SU-DHL-6 (cell line): ENCODE data around the gene TBC1D5.

Source experiments
- CTCF ChIP-seq: fragments of 200-600 bp; sonication (generic); IDR thresholded peaks from one replicate; pipeline ENCODE4 v1.5.1; 2017; ENCODE audit warnings: antibody characterized with exemption, mild to moderate bottlenecking, low read length, moderate library complexity; ENCODE audit not compliant: insufficient read depth, poor library complexity, severe bottlenecking
- EZH2phosphoT487 ChIP-seq: fragments of 200-600 bp; sonication (generic), shearing (Covaris generic); conservative IDR thresholded peaks from 2 replicates; pipeline ENCODE4 v1.6.1; 2018; ENCODE audit warnings: mild to moderate bottlenecking, antibody characterized with exemption, low read length, moderate library complexity, mixed read lengths

- TF ChIP-seq CTCF (no peak), EZH2phosphoT487 (no peak)
Observed at GRCh38 chr3:17625133-17625532, 117.3 kb downstream of the TBC1D5 start.
